ENCODE measurements around the gene STAG3. TPM values are rescaled to one million over a fixed set of nuclear protein-coding genes. Genes with fewer than 3 reads are reported as not detected.

Gene STAG3, protein sequence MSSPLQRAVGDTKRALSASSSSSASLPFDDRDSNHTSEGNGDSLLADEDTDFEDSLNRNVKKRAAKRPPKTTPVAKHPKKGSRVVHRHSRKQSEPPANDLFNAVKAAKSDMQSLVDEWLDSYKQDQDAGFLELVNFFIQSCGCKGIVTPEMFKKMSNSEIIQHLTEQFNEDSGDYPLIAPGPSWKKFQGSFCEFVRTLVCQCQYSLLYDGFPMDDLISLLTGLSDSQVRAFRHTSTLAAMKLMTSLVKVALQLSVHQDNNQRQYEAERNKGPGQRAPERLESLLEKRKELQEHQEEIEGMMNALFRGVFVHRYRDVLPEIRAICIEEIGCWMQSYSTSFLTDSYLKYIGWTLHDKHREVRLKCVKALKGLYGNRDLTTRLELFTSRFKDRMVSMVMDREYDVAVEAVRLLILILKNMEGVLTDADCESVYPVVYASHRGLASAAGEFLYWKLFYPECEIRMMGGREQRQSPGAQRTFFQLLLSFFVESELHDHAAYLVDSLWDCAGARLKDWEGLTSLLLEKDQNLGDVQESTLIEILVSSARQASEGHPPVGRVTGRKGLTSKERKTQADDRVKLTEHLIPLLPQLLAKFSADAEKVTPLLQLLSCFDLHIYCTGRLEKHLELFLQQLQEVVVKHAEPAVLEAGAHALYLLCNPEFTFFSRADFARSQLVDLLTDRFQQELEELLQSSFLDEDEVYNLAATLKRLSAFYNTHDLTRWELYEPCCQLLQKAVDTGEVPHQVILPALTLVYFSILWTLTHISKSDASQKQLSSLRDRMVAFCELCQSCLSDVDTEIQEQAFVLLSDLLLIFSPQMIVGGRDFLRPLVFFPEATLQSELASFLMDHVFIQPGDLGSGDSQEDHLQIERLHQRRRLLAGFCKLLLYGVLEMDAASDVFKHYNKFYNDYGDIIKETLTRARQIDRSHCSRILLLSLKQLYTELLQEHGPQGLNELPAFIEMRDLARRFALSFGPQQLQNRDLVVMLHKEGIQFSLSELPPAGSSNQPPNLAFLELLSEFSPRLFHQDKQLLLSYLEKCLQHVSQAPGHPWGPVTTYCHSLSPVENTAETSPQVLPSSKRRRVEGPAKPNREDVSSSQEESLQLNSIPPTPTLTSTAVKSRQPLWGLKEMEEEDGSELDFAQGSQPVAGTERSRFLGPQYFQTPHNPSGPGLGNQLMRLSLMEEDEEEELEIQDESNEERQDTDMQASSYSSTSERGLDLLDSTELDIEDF
- 0.45 and 1.2 TPM in 2 replicates for total RNA-seq (2014; rRNA removed; shearing (Covaris generic))

DNA sequence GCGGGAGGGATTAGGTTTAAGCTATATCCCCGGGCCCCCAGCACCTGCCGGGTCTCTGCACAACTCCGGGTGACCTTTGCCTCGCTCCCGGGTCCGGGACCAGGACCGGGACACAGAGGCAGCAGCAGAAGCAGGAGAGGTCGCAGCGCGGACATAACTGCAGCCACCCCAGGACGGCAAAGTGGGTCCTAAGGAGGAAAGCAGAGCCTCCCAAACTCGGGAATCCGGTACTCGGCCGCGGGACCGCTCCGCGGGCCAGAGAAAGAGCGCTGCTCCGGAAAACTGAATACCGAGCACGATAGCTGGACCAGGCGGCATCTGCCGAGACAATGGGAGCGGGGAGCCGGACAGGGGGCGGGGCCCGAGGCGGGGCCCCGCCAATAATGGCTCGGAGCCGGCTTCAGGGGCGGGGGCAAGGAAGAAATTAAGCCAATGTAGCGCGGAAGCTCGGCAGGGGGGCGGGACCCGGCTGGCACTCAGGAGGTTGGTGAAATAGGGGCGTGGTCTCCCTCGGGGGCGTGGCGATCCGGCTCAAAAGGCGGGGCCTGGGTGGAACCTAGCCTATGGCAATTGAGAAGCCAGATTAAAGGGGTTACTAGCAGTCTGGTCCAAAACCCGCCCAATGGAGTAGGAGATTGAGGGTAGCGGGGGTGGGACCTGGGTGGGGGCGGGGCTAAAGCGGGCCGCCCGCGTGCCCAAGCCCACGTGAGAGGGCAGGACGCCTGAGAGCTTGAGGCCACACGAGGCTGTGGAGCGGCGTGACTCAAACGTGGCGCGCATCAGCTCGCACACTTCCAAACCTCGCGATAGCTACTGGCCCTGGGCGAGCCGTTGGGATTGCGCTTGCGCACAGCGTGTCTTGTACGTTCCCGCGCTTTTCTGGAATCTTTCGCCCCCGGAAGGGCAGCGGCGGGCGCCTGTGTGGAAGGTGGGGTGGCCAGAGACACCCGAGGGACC is at the start of gene STAG3, which contains the start of gene GPC2:
Gene STAG3, plus strand, starts transcription at position 874 of the 957 bp plus-strand sequence. CDS start 2,639 bp downstream, outside the sequence.
Gene GPC2, minus strand, starts transcription at position 337 of the 957 bp plus-strand sequence. Its CDS starts 182 bp downstream, at position 155.

DNA sequence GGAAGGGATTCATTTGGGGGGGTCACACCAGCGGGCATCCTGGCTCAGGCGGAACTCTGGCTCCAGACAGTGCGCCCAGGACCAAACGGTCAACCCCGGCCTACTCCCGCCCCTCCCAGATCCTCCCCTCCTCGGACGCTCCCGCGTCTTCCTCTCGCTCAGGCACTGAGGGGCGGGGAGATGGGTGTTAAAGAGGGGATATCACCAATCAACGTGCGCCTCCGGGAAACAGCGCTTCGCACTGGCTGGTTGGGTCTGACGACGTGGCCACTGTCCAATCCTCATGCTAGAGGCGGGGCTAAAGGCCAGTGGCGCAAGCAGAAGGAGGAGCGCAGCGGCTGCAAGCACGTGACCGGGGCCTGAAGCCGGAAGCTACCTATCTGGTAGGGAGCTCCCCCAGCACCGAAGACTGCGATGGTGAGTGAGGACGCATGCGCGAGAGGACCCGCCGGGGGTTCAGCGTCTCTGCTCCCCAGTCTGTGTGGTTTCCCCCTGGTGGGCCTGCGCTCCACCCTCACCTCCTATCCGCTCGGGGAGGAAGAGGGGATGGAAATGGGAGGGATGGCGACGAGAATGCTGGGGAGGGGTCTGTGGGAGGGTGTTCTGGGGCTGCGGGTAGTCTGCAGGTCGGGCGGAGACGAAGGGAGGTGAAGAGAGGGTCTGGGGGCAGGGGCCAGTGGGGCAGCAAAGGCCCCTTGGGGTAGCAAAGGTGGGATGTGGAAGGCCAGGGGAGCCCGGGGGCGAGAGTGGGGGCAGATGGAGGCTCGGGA is 29.0 kb upstream of the STAG3 start, which contains the start of gene LAMTOR4:
Gene LAMTOR4, plus strand, starts transcription at position 360 of the 770 bp plus-strand sequence. Its CDS starts 55 bp downstream, at position 415.

DNA sequence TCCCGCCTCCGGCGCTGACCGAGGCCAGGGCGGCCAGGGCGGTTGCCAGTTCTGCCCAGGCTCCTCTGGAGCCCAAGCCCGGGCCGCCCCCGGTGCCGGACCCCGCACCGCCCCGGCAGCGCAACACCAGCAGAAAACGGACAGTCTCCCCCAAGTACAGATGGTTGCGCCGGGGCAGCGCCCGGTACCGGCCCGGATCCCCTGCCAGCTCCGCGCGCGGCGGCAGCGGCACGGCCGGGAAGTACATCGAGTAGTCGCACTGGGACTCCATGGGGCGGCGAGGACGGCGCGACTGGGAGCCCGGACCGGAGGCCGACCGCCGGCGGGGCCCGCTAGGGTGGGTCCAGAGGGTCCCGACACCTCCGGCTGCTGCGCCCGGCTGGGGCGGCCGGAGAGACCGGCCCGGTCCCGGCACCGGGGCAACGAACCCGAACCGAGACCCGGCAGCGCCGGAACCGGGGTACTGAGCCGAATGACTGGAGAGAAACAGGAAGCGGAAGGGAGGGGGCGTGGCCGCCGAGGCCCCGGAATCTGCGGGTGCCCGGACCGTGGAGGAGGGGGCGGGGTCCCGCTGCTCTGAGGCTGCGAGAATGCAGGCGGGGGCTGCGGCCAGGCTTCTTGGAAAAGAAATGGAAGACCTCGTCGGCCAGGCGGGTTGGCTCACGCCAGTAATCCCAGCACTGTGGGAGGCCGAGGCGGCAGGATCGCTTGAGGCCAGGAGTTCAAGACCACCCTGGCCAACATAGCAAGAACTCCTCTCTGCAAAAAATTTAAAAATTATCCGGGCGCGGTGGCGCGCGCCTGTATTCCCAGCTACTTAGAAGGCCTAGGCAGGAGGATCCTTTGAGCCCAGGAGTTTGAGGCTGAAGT is 19.3 kb upstream of the STAG3 start, which contains the start of gene TRAPPC14:
Gene TRAPPC14, minus strand, starts transcription at position 495 of the 870 bp plus-strand sequence. Its CDS starts 224 bp downstream, at position 271.

DNA sequence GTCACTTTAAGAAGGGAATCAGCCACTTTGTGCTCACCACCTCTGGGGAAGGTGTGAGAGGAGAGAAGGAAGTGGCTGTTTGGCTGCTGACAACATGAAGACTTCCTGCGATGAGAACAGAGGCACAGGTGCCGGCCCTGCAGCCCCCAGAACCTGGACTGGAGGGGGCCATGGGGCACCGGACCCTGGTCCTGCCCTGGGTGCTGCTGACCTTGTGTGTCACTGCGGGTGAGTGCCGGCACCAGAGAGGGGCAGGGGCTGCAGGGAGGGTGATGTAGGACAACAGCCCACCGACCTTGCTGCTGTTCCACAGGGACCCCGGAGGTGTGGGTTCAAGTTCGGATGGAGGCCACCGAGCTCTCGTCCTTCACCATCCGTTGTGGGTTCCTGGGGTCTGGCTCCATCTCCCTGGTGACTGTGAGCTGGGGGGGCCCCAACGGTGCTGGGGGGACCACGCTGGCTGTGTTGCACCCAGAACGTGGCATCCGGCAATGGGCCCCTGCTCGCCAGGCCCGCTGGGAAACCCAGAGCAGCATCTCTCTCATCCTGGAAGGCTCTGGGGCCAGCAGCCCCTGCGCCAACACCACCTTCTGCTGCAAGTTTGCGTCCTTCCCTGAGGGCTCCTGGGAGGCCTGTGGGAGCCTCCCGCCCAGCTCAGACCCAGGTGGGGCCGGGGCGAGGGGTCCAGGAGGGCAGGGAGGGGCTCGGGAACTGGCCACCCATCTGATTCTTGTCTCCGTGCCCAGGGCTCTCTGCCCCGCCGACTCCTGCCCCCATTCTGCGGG is 42.3 kb downstream of the STAG3 start, which contains the start of gene PVRIG:
Gene PVRIG, plus strand, starts transcription at position 149 of the 785 bp plus-strand sequence. Its CDS starts 22 bp downstream, at position 171.

Other genes starting within 250 kb of the STAG3 start
- 0.32 TPM in 1 of 2 replicates, not detected in the other for gene GJC3, start 248.3 kb upstream of the STAG3 start, total RNA-seq (2014; rRNA removed; shearing (Covaris generic))
- gene AZGP1, start 201.9 kb upstream of the STAG3 start, total RNA-seq (2014; rRNA removed; shearing (Covaris generic)) = 24.6 and 29.4 TPM in 2 replicates
- 23.1 and 27.5 TPM in 2 replicates for gene ZKSCAN1, start 162.3 kb upstream of the STAG3 start, total RNA-seq (2014; rRNA removed; shearing (Covaris generic))
- 11.2 and 14.6 TPM in 2 replicates for gene ZSCAN21, start 128.1 kb upstream of the STAG3 start, total RNA-seq (2014; rRNA removed; shearing (Covaris generic))
- gene ZNF3, start 96.2 kb upstream of the STAG3 start, total RNA-seq (2014; rRNA removed; shearing (Covaris generic)) = 28.2 and 28.8 TPM in 2 replicates
- 98.4 and 100 TPM in 2 replicates for gene COPS6, start 88.9 kb upstream of the STAG3 start, total RNA-seq (2014; rRNA removed; shearing (Covaris generic))
- gene MCM7, start 76.5 kb upstream of the STAG3 start, total RNA-seq (2014; rRNA removed; shearing (Covaris generic)) = 387 and 408 TPM in 2 replicates
- gene AP4M1, start 76.3 kb upstream of the STAG3 start, total RNA-seq (2014; rRNA removed; shearing (Covaris generic)) = 22.2 and 36.8 TPM in 2 replicates
- gene TAF6, start 58.6 kb upstream of the STAG3 start, total RNA-seq (2014; rRNA removed; shearing (Covaris generic)) = 37.5 and 39.6 TPM in 2 replicates
- gene CNPY4, start 58.3 kb upstream of the STAG3 start, total RNA-seq (2014; rRNA removed; shearing (Covaris generic)) = 17.3 and 20.6 TPM in 2 replicates
- gene MBLAC1, start 51.0 kb upstream of the STAG3 start, total RNA-seq (2014; rRNA removed; shearing (Covaris generic)) = 4.8 and 6.3 TPM in 2 replicates
- gene LAMTOR4, start 29.0 kb upstream of the STAG3 start, total RNA-seq (2014; rRNA removed; shearing (Covaris generic)) = 172 and 196 TPM in 2 replicates
- gene TRAPPC14, start 19.2 kb upstream of the STAG3 start, total RNA-seq (2014; rRNA removed; shearing (Covaris generic)) = 17.1 and 26.5 TPM in 2 replicates
- 1.6 and 2.2 TPM in 2 replicates for gene GAL3ST4, start 9.3 kb upstream of the STAG3 start, total RNA-seq (2014; rRNA removed; shearing (Covaris generic))
- 0.72 and 1.2 TPM in 2 replicates for gene GPC2, start 537 bp upstream of the STAG3 start, total RNA-seq (2014; rRNA removed; shearing (Covaris generic))
- not detected in 2 replicates for gene PVRIG, start 42.0 kb downstream of the STAG3 start, total RNA-seq (2014; rRNA removed; shearing (Covaris generic))
- not detected in 2 replicates for gene SPDYE3, start 129.8 kb downstream of the STAG3 start, total RNA-seq (2014; rRNA removed; shearing (Covaris generic))
- 31.3 and 37.6 TPM in 2 replicates for gene PILRB, start 180.2 kb downstream of the STAG3 start, total RNA-seq (2014; rRNA removed; shearing (Covaris generic))
- 0.24 and 0.45 TPM in 2 replicates for gene PILRA, start 195.6 kb downstream of the STAG3 start, total RNA-seq (2014; rRNA removed; shearing (Covaris generic))